Osteoblast (primary cell): ENCODE results near the gene SNRK. TPM values are rescaled to one million over a fixed set of nuclear protein-coding genes. Genes with fewer than 3 reads are reported as not detected.

ENCODE experiments used
- DNase-seq: peaks from one replicate; pipeline ENCODE4 v3.0.0; 2011; ENCODE audit warnings: low spot score, mixed read lengths; ENCODE audit not compliant: insufficient read length; ENCODE audit errors: missing footprints
- H2AFZ ChIP-seq: 2 replicates; pipeline ENCODE4 v1.6.0; 2011; ENCODE audit warnings: mild to moderate bottlenecking, low read length
- H3K27ac ChIP-seq: 2 replicates; pipeline ENCODE4 v1.5.1; 2011; ENCODE audit warnings: mild to moderate bottlenecking, low read depth, low read length, moderate library complexity
- H3K27me3 ChIP-seq: 2 replicates; pipeline ENCODE4 v1.6.0; 2012; ENCODE audit warnings: mild to moderate bottlenecking, control low read depth, inconsistent platforms, low read length, moderate library complexity; ENCODE audit not compliant: insufficient read depth
- H3K36me3 ChIP-seq: 2 replicates; pipeline ENCODE4 v1.5.1; 2011; ENCODE audit warnings: mild to moderate bottlenecking, low read length, control low read depth, moderate library complexity; ENCODE audit not compliant: insufficient read depth
- H3K4me1 ChIP-seq: 2 replicates; pipeline ENCODE4 v1.5.1; 2011; ENCODE audit warnings: mild to moderate bottlenecking, low read length, control low read depth, moderate library complexity; ENCODE audit not compliant: insufficient read depth
- H3K4me2 ChIP-seq: 2 replicates; pipeline ENCODE4 v1.6.0; 2011; ENCODE audit warnings: mild to moderate bottlenecking, low read length; ENCODE audit not compliant: insufficient read depth
- H3K4me3 ChIP-seq: fragments of 200-600 bp; sonication (generic); 3 replicates; pipeline ENCODE4 v1.5.1; 2012; ENCODE audit warnings: mild to moderate bottlenecking, low read length, inconsistent platforms; ENCODE audit not compliant: insufficient read depth
- H3K79me2 ChIP-seq: 2 replicates; pipeline ENCODE4 v1.6.0; 2012; ENCODE audit warnings: mild to moderate bottlenecking, low read length, control low read depth, inconsistent platforms; ENCODE audit not compliant: insufficient read depth
- H3K9me3 ChIP-seq: 2 replicates; pipeline ENCODE4 v1.5.1; 2011; ENCODE audit warnings: low read depth, low read length, control low read depth
- H4K20me1 ChIP-seq: 2 replicates; pipeline ENCODE4 v1.6.0; 2012; ENCODE audit warnings: mild to moderate bottlenecking, low read length, control low read depth; ENCODE audit not compliant: insufficient read depth
- total RNA-seq: library from RNA; depleted of rRNA; stranded (reverse); fragments of >200 nt; gene quantifications from 2 replicates; pipeline ENCODE4 v1.2.3, GENCODE V29; 2012
- TF ChIP-seq, protein P1 (sequence below): IDR thresholded peaks from 2 replicates; pipeline ENCODE4 v1.5.1; 2011; ENCODE audit warnings: mild to moderate bottlenecking, low read depth, low read length, moderate library complexity; ENCODE audit errors: extremely low read depth

The SNRK gene
- total RNA-seq, 1 donor, result 26.1 TPM

DNA sequence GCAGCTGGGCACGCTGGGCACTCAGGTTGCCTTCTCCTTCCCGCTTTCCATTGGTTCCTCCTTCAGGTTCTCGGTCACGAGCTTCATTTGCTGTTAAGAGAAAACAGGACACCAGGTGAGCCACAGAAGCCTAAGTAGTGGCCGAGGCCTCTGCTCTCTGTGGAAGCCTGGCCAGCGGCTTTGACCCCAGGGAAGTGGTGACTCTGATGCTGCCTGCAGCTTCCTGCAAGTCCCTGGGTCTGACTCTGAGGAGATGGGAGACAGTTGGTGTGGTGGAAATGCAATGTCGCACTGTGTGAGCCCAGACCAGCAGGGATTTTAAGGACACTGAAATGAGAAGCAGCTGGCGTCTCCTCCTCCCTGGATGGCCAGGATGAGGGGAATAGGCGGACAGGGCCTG, 80.5 kb downstream of the SNRK start:
- no peaks in the 10 kb centered on the region for H3K4me1 ChIP-seq
- H3K79me2 ChIP-seq, result no peaks in the 10 kb centered on the region
- no peaks in the 10 kb centered on the region for H3K27me3 ChIP-seq
- H2AFZ ChIP-seq, result no peak overlapping the region
- TF ChIP-seq, protein P1, sequence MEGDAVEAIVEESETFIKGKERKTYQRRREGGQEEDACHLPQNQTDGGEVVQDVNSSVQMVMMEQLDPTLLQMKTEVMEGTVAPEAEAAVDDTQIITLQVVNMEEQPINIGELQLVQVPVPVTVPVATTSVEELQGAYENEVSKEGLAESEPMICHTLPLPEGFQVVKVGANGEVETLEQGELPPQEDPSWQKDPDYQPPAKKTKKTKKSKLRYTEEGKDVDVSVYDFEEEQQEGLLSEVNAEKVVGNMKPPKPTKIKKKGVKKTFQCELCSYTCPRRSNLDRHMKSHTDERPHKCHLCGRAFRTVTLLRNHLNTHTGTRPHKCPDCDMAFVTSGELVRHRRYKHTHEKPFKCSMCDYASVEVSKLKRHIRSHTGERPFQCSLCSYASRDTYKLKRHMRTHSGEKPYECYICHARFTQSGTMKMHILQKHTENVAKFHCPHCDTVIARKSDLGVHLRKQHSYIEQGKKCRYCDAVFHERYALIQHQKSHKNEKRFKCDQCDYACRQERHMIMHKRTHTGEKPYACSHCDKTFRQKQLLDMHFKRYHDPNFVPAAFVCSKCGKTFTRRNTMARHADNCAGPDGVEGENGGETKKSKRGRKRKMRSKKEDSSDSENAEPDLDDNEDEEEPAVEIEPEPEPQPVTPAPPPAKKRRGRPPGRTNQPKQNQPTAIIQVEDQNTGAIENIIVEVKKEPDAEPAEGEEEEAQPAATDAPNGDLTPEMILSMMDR, result no peak
- H3K36me3 ChIP-seq, result no peaks in the 10 kb centered on the region
- H3K27ac ChIP-seq, result no peak overlapping the region
- H3K9me3 ChIP-seq, result no peaks in the 10 kb centered on the region
- H4K20me1 ChIP-seq, result peaks cover 2% of the 10 kb centered on the region
- H3K4me3 ChIP-seq, result no peak overlapping the region
- H3K4me2 ChIP-seq, result no peak overlapping the region
- peak; percentile 31 for DNase-seq

DNA sequence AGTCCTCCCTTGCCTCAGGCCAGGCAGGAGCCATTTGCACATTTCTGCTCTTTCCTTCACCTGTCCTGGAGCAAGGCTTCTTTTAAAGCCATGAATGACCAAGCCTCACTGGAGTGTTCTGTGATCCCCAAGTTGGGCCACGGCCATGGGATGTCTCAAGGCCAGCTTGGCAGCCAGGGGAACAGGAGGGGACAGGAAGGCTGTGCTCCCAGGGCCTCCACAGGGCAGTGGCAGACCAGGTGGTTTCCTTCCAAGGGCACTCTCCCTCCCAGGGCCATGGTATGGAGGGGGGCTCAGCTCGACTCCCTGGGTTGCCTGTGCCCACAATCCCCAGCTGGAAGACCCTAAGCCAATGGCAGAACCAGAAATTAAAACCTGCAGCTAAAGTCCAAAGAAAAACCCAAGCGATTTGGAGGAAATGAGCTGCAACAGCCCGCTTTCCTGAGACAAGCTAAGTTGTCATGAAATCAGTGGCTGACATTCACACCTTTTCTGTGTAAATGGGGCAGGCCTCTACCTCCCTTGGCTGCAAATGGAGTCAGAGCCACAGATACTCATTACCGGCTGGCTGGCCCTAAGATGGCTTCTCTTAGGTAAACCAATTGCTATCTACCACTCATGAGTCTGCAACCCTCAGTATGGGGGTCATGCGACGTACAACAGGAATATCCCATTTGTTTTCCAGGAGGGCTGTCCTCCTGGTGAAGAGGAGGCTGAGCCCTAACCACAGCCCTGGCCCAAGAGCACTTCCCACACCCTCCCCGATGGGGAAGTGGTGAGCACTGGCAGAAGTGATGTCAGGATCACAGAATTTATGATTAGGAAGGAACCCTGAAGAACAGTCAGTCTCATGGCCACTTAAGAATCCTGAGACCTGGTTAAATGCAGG, 83.3 kb downstream of the SNRK start:
- TF ChIP-seq, protein P1, result no peak
- Histone ChIP-seq H3K79me2 (no peaks in the 10 kb centered on the region), H3K36me3 (no peaks in the 10 kb centered on the region), H3K4me2 (no peak overlapping the region), H4K20me1 (peaks cover 2% of the 10 kb centered on the region), H3K9me3 (no peaks in the 10 kb centered on the region), H2AFZ (no peak overlapping the region), H3K4me3 (no peak overlapping the region), H3K27ac (no peak overlapping the region), H3K4me1 (peaks cover 7% of the 10 kb centered on the region), H3K27me3 (no peaks in the 10 kb centered on the region)
- DNase-seq, result peak; percentile 65

DNA sequence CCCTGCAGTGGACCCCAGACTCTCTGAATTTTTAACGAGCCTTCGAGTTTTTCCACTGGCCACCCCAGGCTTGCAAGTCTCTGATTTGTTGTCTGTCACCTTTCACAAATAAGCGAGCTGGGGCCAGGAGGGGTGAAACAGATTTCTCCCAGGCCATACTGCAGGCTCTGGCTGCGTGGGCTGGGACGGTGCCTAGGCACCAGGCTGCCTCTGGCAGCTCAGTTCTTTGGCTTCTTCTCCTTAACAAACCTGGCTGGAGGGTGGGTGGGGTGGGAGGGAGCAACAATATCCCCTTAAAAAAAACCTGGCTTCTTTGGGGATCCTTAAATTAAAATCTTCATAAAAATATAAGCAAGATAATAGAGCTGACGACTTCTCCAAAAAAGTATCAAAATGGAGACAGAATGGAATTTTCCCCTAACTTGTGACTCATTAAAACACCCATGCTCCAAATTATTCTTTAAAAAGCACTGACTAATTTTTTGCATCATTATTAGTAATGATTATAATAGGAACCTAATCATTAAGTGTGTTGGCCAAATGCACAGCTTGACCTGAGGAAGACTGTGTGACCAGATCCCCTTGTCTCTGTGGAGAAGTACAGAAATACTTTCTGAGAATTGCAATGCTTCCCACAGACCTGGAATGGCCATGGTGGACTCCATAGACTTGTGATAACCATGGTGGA, 84.1 kb downstream of the SNRK start:
- no peaks in the 10 kb centered on the region for H3K27me3 ChIP-seq
- no peak overlapping the region for H2AFZ ChIP-seq
- no peaks in the 10 kb centered on the region for H3K9me3 ChIP-seq
- H3K4me2 ChIP-seq, result no peak overlapping the region
- H3K79me2 ChIP-seq, result no peaks in the 10 kb centered on the region
- H3K4me3 ChIP-seq, result no peak overlapping the region
- peaks cover 2% of the 10 kb centered on the region for H4K20me1 ChIP-seq
- no peak overlapping the region for H3K27ac ChIP-seq
- H3K4me1 ChIP-seq, result peaks cover 7% of the 10 kb centered on the region
- H3K36me3 ChIP-seq, result no peaks in the 10 kb centered on the region
- peak; percentile 18 for DNase-seq
- TF ChIP-seq, protein P1, result no peak

DNA sequence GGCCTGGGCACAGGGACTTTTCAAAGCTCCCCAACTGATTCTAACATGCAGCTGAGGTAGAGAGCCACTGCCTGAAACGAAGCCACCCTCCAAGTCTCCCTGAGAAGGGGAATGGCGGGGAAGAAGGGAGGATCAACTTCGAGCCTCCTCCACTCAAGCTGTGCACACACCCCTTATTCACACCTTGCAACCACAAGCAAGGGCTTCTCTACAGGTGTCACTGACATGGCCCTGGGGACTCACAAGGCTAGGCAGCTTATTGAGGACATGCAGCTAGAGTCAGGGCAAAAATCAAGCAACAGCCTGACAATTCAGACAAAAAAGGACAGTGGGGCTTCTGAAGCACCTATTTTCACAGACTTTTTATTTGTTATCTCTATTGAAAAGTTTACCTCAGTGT, 85.2 kb downstream of the SNRK start:
- DNase-seq, result peak; percentile 31
- Histone ChIP-seq H2AFZ (no peak overlapping the region), H3K79me2 (no peaks in the 10 kb centered on the region), H3K27me3 (no peaks in the 10 kb centered on the region), H3K4me2 (no peak overlapping the region), H3K27ac (no peak overlapping the region), H3K36me3 (no peaks in the 10 kb centered on the region), H4K20me1 (peaks cover 2% of the 10 kb centered on the region), H3K4me3 (no peak overlapping the region), H3K4me1 (peaks cover 7% of the 10 kb centered on the region), H3K9me3 (no peaks in the 10 kb centered on the region)
- TF ChIP-seq, protein P1, result no peak
